Fibroblast of lung (primary cell): ENCODE results near the gene PRPF6.

Source experiments
- EZH2 ChIP-seq: IDR thresholded peaks from 2 replicates; pipeline ENCODE4 v1.5.1; 2012; ENCODE audit warnings: low read length, control low read depth, mild to moderate bottlenecking; ENCODE audit errors: missing control alignments
- TF ChIP-seq, protein P1 (sequence below), 2 donors: IDR thresholded peaks in 1 of 2; conservative IDR thresholded peaks in 1 of 2; 1 replicate in 1 of 2; 2 replicates in 1 of 2; pipeline ENCODE4 v1.5.1; 2011 to 2012; ENCODE audit warnings: low read length in 2 of 2, control low read depth in 1 of 2, inconsistent platforms in 1 of 2, low read depth in 1 of 2, mild to moderate bottlenecking in 1 of 2

DNA sequence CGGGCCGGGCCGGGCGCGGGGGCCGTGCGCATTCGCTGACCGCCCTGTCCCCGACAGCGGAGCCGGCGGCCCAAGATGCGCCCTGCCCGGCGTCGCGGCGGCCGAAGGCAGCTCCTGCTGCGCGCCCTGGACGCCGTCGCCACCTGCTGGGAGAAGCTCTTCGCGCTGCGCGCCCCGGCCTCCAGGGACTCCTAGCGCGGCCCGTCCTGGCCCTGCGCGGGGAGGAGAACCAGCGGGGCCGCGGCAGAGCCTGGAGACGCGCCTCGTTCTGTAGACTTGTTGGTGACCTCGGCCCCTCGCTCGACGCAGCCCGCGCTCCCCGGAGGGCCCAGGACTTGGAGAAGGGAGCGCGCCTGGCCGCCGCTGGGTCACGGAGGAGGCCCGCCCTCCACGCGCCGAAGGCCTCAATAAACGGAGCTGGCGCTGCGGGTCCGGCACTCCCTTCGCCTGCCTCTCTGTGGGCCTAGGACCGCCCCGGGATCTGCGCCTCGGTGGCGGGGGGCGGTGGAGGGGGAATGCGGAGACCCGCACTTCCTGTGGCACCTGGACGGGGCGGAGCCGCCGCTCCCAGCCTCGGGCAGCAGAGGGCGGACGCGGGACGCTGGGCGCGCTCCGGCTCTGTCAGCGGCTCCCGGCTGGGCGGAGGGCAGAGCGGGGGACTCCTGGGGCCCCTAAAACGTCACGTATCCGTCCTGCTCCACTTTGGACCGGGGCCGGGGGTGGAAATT, 57.8 kb downstream of the PRPF6 start:
- TF ChIP-seq, protein P1, sequence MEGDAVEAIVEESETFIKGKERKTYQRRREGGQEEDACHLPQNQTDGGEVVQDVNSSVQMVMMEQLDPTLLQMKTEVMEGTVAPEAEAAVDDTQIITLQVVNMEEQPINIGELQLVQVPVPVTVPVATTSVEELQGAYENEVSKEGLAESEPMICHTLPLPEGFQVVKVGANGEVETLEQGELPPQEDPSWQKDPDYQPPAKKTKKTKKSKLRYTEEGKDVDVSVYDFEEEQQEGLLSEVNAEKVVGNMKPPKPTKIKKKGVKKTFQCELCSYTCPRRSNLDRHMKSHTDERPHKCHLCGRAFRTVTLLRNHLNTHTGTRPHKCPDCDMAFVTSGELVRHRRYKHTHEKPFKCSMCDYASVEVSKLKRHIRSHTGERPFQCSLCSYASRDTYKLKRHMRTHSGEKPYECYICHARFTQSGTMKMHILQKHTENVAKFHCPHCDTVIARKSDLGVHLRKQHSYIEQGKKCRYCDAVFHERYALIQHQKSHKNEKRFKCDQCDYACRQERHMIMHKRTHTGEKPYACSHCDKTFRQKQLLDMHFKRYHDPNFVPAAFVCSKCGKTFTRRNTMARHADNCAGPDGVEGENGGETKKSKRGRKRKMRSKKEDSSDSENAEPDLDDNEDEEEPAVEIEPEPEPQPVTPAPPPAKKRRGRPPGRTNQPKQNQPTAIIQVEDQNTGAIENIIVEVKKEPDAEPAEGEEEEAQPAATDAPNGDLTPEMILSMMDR (conservative IDR thresholded peaks at IDR 0.05 in 1 of 2, IDR thresholded peaks at IDR 0.05 in 1 of 2; ENCODE audit: low read depth in 1 of 2, low read length in 2 of 2) = peak; percentile 50 to 53
- no peak for TF ChIP-seq EZH2
